Stimulated activated CD4-positive, alpha-beta T cell treated with anti-CD3 and anti-CD28 coated beads, Interleukin-1b, Interleukin-23, amount 100 ng/mL, for 48 hours (primary cell): Measurements from ENCODE around the gene ERC2.

Source experiments
- DNase-seq: peaks from one replicate; pipeline ENCODE4 v3.0.0-alpha.2; 2020

Gene ERC2

DNA sequence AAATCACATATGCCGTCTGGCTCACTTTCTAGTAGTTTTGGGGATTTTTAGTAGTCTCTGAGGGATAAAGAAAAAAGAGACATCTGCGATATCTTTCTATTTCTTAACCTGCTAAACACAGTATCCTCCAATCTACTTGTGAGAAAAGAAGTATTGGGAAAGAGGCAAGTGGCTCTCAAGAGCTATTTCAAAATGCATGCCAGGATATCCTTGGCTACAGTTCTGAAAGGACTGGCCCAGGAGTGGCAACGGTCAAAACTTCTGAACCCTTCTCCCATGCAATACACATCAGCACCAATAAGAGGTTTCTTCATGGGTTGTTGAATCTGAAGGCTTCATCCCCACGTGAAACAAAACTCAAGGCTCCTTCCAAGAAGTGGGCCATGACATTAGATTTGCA lies 777.1 kb downstream of the ERC2 start:
- no peak for DNase-seq

DNA sequence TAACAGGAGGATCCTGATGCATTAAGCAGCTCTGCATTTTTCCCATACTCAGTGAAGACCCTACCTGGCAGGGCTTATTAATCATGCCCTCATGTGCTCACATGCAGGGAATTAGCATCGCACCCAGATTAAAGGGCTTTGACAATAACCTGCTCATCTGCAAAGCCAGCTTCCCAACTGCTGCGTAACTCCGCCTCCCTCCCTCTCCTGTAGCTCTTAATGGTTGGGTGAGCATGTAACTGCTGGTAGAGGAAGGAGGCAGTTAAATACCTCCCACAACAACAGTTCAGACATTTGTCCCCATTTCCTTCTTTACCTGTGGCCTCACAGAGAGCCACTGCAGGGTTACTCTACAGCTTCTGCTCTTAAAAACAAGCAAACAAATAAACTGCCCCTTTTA lies 777.5 kb downstream of the ERC2 start:
- no peak for DNase-seq

DNA sequence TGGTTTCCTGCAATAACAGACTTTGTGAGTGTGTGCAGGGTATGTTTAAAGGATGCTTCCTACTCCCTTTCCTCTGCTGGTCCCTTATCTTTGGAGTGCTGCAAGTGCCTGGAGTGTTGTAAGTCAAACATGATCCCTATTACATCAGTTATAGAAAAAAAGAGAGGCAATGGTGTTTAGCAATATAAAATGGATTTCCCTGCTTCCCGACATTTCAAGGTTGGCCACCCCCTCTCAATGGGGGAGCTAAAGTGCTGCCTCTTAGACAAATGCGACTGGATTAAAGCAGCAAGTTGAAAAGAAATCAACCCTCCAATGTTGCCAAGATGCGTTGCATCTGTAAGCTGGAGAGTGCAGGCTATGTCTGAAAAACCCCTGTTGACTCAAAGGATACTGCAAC lies 778.1 kb downstream of the ERC2 start:
- no peak for DNase-seq

DNA sequence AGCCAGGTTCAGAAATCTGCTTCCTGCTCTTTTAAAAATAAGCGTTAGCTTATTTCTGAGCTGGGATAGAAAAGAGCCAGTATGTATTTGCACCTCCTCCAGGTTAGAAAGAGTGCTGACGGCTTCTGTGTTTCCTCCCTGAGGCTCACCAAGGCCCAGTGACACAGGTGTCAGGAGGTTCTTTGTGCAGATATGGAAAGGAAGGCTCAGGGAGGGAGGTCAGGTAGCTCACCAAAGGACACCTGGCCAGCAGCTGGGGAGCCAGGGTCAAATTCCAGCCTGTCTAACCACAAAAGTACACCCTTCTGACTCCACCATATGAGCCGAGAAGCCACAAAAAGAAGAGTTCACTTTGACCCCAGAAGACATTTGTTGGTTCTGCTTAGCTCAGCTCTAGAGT lies 780.1 kb downstream of the ERC2 start:
- DNase-seq, result no peak

DNA sequence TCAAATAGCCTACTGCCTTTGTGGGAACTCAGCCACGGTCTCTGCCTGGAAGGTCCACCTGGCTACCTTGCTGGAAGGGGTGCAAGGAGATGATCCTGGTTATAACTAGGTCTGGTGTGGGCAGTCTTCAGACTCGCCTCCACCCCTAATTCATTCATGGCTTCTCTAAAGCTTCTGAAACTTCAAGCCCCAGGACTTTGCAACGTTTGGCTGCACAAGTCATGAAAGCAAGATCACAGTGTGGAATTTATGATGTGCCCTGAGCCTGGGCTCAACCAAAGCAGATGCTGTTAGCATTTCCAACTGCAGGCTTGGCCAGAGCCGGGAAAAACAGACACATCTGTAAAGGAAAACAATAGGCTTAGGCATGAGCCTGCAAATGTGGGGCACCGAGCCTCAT lies 780.7 kb downstream of the ERC2 start:
- no peak for DNase-seq

DNA sequence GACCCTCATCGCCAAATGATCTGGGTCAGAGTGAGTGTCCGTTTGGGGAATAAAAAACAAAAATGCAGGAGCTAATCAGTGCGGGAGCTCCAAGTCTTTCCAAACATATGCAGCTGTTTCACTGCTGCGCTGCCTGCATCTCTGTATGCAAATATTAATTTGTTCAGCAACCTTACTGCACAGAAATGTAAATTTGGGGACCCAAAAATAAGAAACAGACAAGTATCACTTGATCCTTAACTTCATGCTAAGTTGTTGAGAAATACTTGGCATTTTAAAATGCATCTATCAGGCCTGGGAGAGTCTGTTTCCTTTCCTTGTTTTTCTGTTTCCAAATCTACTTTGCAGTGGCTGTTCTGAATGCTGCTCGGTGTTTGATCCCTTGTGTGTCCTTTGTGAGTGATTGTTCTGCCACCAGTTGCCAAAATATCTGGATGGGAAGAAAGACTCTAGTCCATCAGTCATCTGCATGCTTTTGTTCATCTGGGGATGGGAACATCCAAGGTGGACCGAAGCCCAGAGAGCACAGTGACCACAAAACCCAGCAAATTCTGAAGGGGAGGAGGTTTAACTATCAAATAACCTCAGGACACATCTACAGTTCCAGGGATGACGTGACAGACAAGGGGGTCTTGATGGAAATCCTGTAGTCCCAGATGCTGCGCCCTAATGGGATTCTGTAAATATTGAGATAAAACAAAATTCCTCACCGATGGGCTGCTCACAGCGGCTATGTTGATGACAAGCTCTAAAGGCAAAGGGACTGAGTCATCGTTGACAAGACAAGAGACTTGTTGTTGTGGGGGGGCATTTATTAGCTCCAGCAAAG lies 781.6 kb downstream of the ERC2 start:
- no peak for DNase-seq

DNA sequence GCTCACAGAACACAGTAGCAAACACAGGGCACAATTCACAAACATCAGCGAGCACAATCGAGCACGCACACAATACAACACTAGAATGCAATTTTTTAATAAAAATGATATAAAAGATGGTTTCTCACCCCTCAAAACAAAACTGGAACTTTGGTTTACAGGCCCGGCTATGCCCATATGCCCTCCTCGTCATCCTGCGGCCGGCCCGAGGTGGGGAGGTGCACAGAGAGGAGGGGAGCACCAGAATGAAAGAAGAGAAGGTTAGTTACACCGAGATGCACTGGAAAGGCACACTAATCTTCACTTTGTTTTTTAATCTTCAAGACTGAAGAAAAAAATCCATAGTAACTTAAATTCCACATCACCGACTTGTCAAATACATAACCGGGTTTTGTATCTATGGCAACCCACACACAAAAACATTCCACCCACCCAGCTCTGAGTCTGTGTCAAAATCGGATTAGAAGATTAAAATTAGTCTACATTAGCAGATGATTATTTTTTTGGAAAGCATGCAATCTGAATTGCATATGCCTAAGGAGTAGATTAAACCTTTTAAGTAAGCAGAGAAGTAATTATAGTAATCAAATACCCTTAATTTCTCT lies 784.5 kb downstream of the ERC2 start:
- DNase-seq, result no peak

DNA sequence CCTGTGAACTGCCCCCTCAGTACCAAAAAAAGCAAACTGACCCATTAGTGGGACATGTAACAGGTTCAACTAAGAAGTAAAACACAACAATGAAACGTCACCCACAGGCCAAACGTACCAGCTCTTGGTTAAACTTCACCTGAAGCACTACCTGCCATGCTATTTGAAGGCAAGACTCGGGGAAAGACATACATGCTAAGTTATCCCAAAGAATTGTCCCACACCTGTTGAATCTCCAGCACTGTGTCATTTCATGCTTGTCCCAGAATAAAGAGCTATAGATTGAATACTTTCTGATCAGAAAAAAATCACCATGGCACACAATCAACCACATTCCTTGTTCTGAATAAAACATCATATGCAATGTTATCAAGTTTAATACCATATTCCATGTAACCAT lies 785.8 kb downstream of the ERC2 start:
- no peak for DNase-seq

DNA sequence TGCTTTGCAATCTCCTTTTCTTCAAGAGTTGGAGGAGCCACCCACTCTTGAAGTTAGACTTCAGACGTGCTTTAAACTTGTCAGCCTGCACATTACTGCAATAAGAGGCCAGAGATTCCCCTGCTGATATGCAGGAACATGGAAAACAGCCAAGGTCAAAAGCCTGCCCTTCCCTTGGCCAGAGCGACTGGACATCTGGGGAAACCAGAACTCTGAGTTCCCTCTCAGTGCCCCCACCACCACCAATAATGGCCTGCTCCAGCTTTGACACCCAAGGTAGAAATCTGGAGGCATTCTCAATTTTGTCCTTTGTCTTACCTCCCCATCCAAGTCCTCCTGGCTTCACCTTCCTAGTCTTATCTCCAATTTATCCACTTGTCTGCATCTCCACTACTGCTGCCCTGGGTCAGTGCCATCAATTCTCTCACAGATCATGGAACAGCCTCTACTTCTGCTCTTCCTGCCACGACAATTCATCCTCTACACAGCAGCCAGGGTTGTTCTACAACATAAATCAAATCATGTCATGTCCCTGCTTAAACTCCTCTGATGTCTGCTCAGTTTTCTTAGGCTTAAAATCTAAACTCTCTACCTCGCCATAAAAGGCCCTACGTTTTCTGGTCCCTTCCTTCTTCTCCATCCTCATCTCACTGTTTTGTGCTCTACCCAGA lies 789.6 kb downstream of the ERC2 start:
- no peak for DNase-seq

DNA sequence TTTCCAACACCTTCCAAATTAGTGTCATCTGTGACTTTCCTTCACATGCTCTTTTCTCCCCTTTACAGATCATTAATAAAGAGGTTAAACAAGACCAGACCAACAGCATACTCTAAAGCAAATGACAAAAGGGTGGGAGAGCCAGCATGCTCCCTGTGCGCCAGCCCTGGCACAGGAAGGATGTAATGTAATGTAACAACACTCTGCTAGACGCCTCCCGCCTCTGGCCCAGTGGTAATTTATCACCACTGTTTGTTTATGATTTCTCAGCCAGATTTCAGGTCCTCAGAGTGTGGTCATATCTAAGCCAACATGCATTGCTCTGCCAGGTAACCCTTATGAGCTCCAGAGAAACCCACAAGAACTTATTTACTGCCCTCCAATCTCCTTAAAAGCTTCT lies 791.6 kb downstream of the ERC2 start:
- no peak for DNase-seq

DNA sequence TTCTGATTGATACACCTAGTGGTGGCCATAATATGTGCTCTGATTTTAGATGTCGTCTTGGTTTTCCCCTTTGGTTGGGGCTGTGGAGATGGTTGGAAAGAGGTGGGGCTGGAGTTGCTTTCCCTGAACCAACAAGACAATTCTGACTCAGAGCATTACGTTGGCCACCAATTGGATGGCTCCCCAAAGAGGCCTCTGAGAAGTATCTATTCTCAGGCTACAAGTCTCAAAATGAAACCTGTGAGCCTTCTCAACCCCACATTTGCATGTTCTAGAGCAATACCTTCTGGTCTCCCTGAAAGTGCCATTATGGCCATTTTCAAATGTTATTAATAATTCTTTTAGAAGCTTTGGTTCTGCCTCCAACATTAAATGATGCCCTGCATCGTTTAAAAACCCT lies 792.8 kb downstream of the ERC2 start:
- DNase-seq, result peak; percentile 5

DNA sequence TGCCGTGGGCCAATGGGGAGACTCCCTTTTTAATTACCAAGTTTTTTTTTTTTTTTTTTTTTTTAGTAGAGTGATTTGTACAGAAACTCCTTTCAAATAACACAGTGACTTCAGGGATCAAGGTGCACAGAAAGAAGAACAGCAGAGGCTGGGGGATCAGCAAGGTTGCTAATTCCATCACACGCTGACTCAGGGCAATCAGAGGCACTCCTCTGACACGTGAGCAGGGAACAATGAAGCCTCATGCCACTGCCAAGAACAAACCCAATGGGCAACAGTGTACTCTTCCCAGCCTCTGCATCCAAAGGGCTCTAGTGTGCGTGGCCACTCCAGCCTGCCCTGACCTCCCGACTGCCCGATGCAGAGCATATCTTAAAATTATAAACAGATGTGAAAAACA lies 794.5 kb downstream of the ERC2 start:
- no peak for DNase-seq

DNA sequence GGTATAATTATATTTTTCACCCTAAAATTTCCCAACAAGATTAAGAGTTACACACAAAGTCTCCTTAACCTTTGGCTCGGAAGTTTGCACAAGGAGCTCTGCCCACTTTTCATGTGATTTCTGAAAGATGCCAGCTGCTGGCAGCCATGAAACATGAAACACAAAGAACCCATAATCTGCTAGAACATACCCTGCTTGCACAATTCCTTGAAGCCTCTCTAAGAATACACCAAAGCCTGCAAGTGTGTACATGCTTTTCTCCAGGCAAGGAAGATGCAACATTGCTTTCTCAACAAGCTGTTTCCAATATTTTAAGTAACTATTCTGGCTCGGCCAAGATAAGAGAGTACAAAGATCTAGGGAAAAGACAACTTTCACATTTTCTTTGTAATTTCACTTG lies 799.1 kb downstream of the ERC2 start:
- DNase-seq, result no peak

DNA sequence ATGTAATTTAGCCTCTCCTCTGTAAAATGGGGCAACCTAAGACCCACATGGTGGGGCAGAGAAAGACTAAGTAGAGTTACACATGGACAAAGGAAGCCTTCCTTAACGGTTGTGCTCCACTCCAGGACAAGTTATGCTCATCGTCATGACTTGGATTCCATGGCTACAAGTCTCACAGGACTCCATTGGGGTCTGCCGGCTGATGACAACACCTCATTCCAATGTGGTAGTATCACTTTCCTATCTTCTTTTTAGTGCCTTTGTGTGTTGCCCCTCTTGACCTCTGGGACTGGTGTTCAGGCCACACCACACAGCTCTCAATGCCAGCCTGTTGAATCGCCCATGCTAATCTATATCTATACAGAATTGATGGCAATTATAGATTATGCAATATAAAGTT lies 799.9 kb downstream of the ERC2 start:
- DNase-seq, result no peak

DNA sequence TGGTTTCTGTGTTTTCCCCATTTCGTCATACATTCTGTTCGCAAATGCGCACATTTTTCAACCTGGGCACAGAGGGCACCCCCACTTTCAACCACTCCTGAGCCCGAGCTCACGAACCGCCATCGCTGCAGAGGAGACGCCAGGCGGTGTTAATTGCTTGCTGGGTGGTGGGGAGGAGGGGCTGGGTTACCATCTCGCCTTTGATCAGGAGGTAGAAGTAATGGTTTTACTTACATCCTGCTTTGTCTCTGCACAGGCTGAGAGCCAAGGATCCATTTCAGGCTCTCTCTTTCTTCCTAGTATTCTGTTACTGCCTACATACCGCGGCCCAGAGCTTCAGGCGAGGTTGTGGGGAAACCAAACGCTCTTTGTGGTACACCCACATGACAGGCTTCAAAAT lies 803.9 kb downstream of the ERC2 start:
- DNase-seq, result peak; percentile 3

DNA sequence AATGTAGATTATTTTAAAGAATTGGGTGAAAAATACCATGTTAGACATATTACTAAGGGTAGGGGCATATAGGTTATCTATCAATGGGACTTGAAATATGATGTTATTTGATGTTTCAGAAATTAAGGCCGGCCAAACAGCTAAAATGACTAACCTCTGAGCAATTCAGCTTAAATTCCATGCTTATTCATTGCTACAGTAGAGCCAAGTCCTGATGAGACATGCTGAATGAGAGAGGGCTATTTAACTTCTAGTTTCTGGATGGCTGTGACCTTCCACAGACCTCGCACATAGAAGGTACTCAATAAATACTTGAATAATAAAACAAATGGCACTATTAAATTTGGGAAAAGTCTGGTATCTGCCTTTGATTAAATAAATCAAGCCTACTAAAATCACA lies 805.6 kb downstream of the ERC2 start:
- DNase-seq, result no peak

DNA sequence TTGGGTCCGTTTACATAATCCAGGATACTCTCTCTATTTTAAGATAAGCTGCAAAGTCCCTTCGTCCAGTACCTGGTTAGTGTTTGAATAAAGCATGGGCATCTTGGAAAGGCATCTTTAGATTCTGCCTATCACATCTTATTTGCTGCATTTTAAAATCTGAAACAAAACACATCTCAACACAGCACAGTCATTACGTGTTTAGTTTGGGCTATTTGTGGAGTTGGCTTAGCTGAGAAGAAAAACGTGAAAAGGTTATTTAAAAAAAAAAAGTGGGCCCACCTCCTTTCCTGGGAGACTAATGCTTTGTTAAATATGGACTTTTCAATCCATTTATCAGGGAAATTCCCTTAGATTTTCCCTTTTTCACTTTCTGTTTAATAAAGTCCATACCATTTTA lies 806.7 kb downstream of the ERC2 start:
- no peak for DNase-seq

DNA sequence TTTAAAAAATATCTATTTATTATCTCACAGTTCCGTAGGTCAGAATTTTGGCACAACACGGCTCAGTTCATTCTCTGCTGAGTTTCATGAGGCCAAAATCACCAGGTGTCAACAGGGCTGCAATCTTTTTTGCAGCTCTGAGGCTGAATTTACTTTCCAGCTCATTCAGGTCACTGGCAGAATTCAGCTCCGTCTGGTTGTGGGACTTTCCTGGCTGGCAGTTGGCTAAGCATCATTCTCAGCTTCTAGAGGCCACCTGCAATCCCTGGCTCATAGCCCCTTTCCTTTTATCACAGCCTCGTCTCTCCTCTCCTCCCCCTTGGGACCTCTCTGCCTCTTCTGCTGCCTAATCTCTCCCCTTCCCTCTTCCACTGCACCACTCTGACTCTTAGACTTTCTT lies 807.1 kb downstream of the ERC2 start:
- no peak for DNase-seq

DNA sequence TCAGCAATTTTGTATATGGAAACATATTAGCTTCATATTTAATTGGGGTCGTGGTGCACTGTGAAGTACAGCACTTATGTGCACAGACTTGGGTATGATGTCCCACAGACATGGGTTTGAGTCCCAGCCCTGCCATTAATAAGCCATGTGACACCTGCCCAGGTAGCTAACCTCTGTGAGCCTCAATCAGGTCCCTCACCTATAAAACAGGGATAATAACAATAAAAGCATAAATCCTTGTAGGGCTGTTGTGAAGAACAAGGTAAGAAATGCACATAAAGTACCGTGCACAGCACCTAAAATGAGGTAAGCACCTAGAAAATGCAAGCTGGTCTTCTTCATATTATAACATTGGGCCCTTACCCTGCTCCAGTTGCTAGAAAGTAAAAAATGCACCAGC lies 807.6 kb downstream of the ERC2 start:
- no peak for DNase-seq

DNA sequence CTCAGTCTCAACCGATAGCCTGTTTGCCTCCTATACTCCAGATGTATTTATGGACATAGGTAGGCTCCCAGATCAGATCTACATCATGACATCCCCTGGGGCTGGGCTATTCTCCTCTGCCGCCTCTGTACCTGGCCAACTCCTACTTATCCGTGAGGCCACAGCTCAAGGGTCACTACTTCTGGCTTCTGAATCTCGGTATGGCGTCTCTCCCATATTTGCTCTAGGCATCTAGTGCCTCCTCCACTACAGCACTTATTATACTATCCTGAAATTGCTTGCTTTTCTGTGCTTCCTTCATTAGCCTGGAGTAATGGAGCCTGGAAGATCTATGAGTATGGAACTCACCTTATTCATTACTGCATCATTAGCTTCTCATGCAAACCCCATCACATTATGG lies 808.6 kb downstream of the ERC2 start:
- DNase-seq, result no peak

DNA sequence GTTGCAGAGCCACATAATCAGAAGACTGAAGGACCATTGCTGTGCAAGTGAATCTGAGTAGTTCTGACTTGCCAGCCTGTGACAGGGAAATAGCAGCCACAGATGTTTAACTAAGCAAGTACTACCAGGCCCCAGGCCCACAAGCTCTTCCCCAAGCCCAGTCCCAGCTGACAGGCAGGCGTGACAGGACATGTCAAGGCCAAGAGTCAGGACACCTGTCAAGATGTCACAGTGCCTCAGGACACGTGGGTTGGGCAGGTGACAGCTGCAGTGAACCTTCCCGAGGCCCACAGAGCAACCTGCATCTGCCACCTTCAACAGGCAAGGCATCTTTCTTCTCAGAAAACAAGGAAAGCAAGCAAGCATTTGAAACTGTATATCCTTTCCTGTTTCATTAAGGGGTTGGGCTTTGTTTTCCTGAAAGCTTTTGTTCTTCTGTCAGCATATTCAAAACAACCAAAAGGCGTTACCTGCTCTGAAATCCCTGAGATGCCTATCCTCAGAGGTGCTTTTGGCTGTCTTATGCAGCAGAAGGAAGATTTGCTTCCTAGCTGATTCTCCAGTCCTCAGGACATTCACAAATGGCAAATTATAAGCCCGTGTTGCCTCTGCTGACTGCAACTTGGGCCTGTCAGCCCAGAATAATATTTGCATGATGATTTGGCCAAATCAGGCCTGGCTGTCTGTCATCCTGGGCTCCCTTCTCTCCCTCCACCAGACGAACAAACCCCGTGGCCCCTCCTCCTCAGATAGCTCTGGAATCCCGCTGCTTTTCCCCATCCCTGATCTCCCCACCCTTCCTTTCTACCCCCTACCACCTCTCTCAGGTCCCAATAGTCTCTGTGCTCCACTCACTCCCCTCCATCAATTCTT lies 809.3 kb downstream of the ERC2 start:
- no peak for DNase-seq

DNA sequence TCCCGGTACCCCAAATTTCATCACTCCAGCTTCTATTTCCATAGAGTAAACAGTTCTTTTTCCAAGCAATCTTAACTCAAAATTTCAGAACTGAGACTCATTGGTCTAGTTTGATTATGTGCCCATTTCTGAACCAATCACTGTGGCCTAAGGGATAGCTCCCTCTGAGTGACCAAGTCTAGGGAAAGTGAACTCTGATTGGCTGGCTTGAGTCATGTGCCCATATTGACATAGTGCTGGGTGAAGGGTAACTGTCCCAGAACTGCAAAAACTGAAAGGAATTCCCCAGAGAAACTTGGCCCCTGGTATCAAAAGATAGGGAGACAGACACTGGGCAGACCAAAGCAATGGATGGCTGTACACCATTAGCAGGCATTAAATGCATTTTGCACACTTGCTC lies 810.0 kb downstream of the ERC2 start:
- no peak for DNase-seq

DNA sequence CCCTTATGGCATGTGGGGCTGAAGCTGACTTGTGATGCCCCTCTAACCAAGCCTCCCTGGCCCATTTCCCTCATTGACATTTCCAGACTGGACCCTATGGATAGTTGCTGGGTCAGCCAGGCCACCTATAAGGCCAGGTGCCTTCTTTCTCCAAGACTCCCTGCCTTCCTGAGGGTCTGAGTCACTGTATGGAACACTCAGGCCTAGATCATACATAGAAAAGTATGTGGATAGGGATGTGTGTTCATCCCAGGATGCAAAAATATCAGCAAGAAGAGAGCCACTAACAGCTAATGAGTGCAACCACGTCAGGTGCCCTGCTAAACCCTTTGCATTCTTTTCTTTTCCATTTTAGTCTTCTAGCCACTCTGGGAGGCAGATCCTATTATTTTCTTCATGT lies 812.7 kb downstream of the ERC2 start:
- no peak for DNase-seq
